Omental fat pad (tissue), 4 donors: ENCODE results near the gene TSPAN15. TPM values are rescaled to one million over a fixed set of nuclear protein-coding genes. Genes with fewer than 3 reads are reported as not detected.
A peak's percentile ranks its signal among the peaks of the same experiment; 100 is the strongest.

Experiments
- ATAC-seq: fragments of 150-250 bp; one replicate; pipeline ENCODE4 v1.9.1; 2016; ENCODE audit warnings: mild to moderate bottlenecking, moderate library complexity; ENCODE audit not compliant: low FRiP score
- DNase-seq: peaks from one replicate; pipeline ENCODE4 v3.0.0-alpha.2; 2019; ENCODE audit warnings: low spot score
- CTCF ChIP-seq, 3 donors: fragments of 450-650 bp; IDR thresholded peaks; one replicate each; pipeline ENCODE4 v1.5.1; 2016 to 2017; ENCODE audit warnings: antibody characterized with exemption in 3 of 3, mild to moderate bottlenecking in 3 of 3, moderate library complexity in 2 of 3
- total RNA-seq, 4 donors: library from RNA; depleted of rRNA; stranded (reverse); fragments of >200 nt; gene quantifications; one replicate each; pipeline ENCODE4 v1.1.0, GENCODE V29; 2016

TSPAN15 gene
- 100 to 1,000 TPM in 1 of 4 donors, 10 to 100 TPM in 3; 45.6 to 141 (median 72.5) TPM for total RNA-seq

- peak; percentile 93 for ATAC-seq
- peak; percentile 59 for DNase-seq
- TF ChIP-seq CTCF (IDR thresholded peaks at IDR 0.05) = no peak
These were observed at the start of gene TSPAN15 for GRCh38 chr10:69451209-69451783. TSPAN15 (plus strand) TSS chr10:69451465; CDS start chr10:69451595, 130 bp downstream.

- DNase-seq (no peak), ATAC-seq (no peak)
- no peak for TF ChIP-seq CTCF (IDR thresholded peaks at IDR 0.05)
These were observed 48.9 kb upstream of the TSPAN15 start for GRCh38 chr10:69402386-69402785.

- no peak for DNase-seq
- no peak for ATAC-seq
- TF ChIP-seq CTCF (IDR thresholded peaks at IDR 0.05) = no peak
These were observed 48.2 kb upstream of the TSPAN15 start for GRCh38 chr10:69403066-69403465.

GRCh38 chr10:69403519-69403918 is 47.7 kb upstream of the TSPAN15 start:
- no peak for TF ChIP-seq CTCF (IDR thresholded peaks at IDR 0.05)
- no peak for ATAC-seq
- DNase-seq = no peak

- ATAC-seq = no peak
- DNase-seq = no peak
- TF ChIP-seq CTCF (IDR thresholded peaks at IDR 0.05) = no peak
These were observed 46.5 kb upstream of the TSPAN15 start for GRCh38 chr10:69404786-69405185.

GRCh38 chr10:69405221-69405620 is 46.0 kb upstream of the TSPAN15 start:
- no peak for TF ChIP-seq CTCF (IDR thresholded peaks at IDR 0.05)
- DNase-seq (no peak), ATAC-seq (no peak)

- no peak for DNase-seq
- no peak for TF ChIP-seq CTCF (IDR thresholded peaks at IDR 0.05)
- no peak for ATAC-seq
These were observed 44.9 kb upstream of the TSPAN15 start for GRCh38 chr10:69406302-69406811.
